Endothelial cell of umbilical vein (primary cell): ENCODE data around the gene CYSLTR2. TPM values are rescaled to one million over a fixed set of nuclear protein-coding genes. Genes with fewer than 3 reads are reported as not detected.
A peak's percentile ranks its signal among the peaks of the same experiment; 100 is the strongest.

Experiments used
- BruUV-seq: library from RNA; stranded (reverse); fragments of 400-500 nt; replicated peaks from 2 replicates; lab custom pipeline; 2021; lab: Mats Ljungman, UMichigan
- CTCF ChIA-PET: fragments of 300-600, 350-600 bp; sonication (Branson Sonifier 250); formaldehyde crosslinking; loops from one replicate; lab custom pipeline; 2021; ENCODE audit warnings: antibody characterized with exemption, inconsistent platforms; lab: Charles Lee
- POLR2A ChIA-PET: fragments of 300-600, 350-600 bp; sonication (Branson Sonifier 250); formaldehyde crosslinking; loops from one replicate; lab custom pipeline; 2021; ENCODE audit warnings: antibody characterized with exemption, inconsistent platforms; lab: Charles Lee
- DNase-seq: peaks from one replicate; pipeline ENCODE4 v3.0.0-alpha.2; 2011; ENCODE audit warnings: low read depth, low spot score
- FAIRE-seq: peaks from 2 replicates; lab custom pipeline; 2011; peaks lifted over from hg19 to GRCh38; lab: Jason Lieb, UNC
- H2AFZ ChIP-seq: 2 replicates; pipeline ENCODE4 v1.6.0; 2012; ENCODE audit warnings: low read depth, low read length, control low read depth, inconsistent platforms
- H3K27ac ChIP-seq: 2 replicates; pipeline ENCODE4 v1.5.1; 2011; ENCODE audit warnings: low read depth, mild to moderate bottlenecking, control low read depth, low read length, moderate library complexity; ENCODE audit not compliant: insufficient read depth
- H3K27me3 ChIP-seq, 2 experiments: 2 replicates each; pipeline versions ENCODE4 v1.6.0 to v1.6.1; 2011; ENCODE audit warnings: low read length in 2 of 2, mixed read lengths in 1 of 2; ENCODE audit not compliant: control insufficient read depth in 2 of 2, insufficient read depth in 2 of 2
- H3K36me3 ChIP-seq, 2 experiments: 2 replicates in 1 of 2; 3 replicates in 1 of 2; pipeline ENCODE4 v1.5.1; 2011; ENCODE audit warnings: low read length in 2 of 2, mild to moderate bottlenecking in 1 of 2, moderate library complexity in 1 of 2; ENCODE audit not compliant: control insufficient read depth in 2 of 2, insufficient read depth in 2 of 2; ENCODE audit errors: extremely low read depth in 1 of 2
- H3K4me1 ChIP-seq: 3 replicates; pipeline ENCODE4 v1.5.1; 2011; ENCODE audit warnings: mild to moderate bottlenecking, low read length; ENCODE audit not compliant: control insufficient read depth, insufficient read depth; ENCODE audit errors: extremely low read depth
- H3K4me2 ChIP-seq: 2 replicates; pipeline ENCODE4 v1.6.1; 2011; ENCODE audit warnings: low read length, control low read depth, mixed read lengths; ENCODE audit not compliant: insufficient read depth
- H3K4me3 ChIP-seq, 3 experiments: fragments of 200-600 bp in 1 of 3; sonication (generic), shearing (Covaris generic) in 1 of 3; replicated peaks in 1 of 3; 2 replicates each; pipeline ENCODE4 v1.5.1; 2011 to 2016; ENCODE audit warnings: control low read depth in 3 of 3, low read length in 3 of 3, mild to moderate bottlenecking in 2 of 3, inconsistent platforms in 1 of 3, low read depth in 1 of 3, moderate library complexity in 1 of 3; ENCODE audit not compliant: insufficient read depth in 1 of 3
- H3K79me2 ChIP-seq: 2 replicates; pipeline ENCODE4 v1.6.0; 2012; ENCODE audit warnings: low read length, inconsistent platforms; ENCODE audit not compliant: control insufficient read depth, insufficient read depth
- H3K9ac ChIP-seq: replicated peaks from 2 replicates; pipeline ENCODE3; 2011; ENCODE audit warnings: low read length, control low read depth; ENCODE audit not compliant: insufficient read depth; ENCODE audit errors: extremely low read depth
- H3K9me1 ChIP-seq: replicated peaks from 3 replicates; pipeline ENCODE4 v1.6.0; 2011; ENCODE audit warnings: mild to moderate bottlenecking, low read length; ENCODE audit not compliant: control insufficient read depth, insufficient read depth; ENCODE audit errors: extremely low read depth
- H3K9me3 ChIP-seq: replicated peaks from 2 replicates; pipeline ENCODE4 v1.5.1; 2012; ENCODE audit warnings: low read length, inconsistent platforms; ENCODE audit not compliant: control insufficient read depth, insufficient read depth
- H4K20me1 ChIP-seq: replicated peaks from 2 replicates; pipeline ENCODE3; 2011; ENCODE audit warnings: mild to moderate bottlenecking, low read length; ENCODE audit not compliant: control insufficient read depth, insufficient read depth; ENCODE audit errors: extremely low read depth
- EZH2 ChIP-seq: IDR thresholded peaks from 2 replicates; pipeline ENCODE4 v1.6.1; 2012; ENCODE audit warnings: borderline replicate concordance, low read depth, mild to moderate bottlenecking, moderate library complexity, low read length, inconsistent platforms; ENCODE audit not compliant: severe bottlenecking
- FOS ChIP-seq: IDR thresholded peaks from 2 replicates; pipeline ENCODE4 v1.6.1; 2011; ENCODE audit warnings: mild to moderate bottlenecking, low read length, moderate library complexity, borderline replicate concordance; ENCODE audit not compliant: insufficient read depth
- GATA2 ChIP-seq: IDR thresholded peaks from 2 replicates; pipeline ENCODE4 v1.7.0; 2011; ENCODE audit warnings: low read depth, mild to moderate bottlenecking, moderate library complexity, mixed read lengths, low read length; ENCODE audit not compliant: insufficient read length, insufficient read depth
- JUN ChIP-seq: IDR thresholded peaks from 2 replicates; pipeline ENCODE4 v1.6.1; 2011; ENCODE audit warnings: borderline replicate concordance, low read depth; ENCODE audit not compliant: insufficient read length, insufficient read depth
- MYC ChIP-seq: IDR thresholded peaks from one replicate; pipeline ENCODE4 v1.6.1; 2011; ENCODE audit warnings: mild to moderate bottlenecking, low read depth, low read length
- POLR2A ChIP-seq: IDR thresholded peaks from 2 replicates; pipeline ENCODE4 v1.6.1; 2012; ENCODE audit warnings: low read depth, mild to moderate bottlenecking, control low read depth, low read length
- POLR2AphosphoS5 ChIP-seq: IDR thresholded peaks from 2 replicates; pipeline ENCODE4 v1.6.1; 2012; ENCODE audit warnings: low read depth, mild to moderate bottlenecking, control low read depth, low read length, moderate library complexity; ENCODE audit not compliant: insufficient read depth
- dilution Hi-C: fragments of 300-500 bp; cut with MboI; formaldehyde crosslinking; loops from one replicate; pipeline ENCODE4 v1.15.0; 2019; ENCODE audit warnings: low sequenced_read_pairs; ENCODE audit not compliant: extremely low pct_ligation_motif_present
- intact Hi-C: fragments of 100-400 bp; cut with micrococcal nuclease; formaldehyde crosslinking; loops from one replicate; pipeline ENCODE4 v1.10.0; 2022
- polyA plus RNA-seq, 4 experiments: library from polyadenylated mRNA; depleted of rRNA in 3 of 4; stranded (reverse) in 3 of 4; unstranded in 1 of 4; fragments of >200 nt; gene quantifications; 2 replicates each; pipeline versions ENCODE4 v1.2.1 to v1.2.3, GENCODE V29; 2011 to 2012; ENCODE audit warnings: missing spikeins in 1 of 4
- total RNA-seq: library from RNA; stranded (reverse); gene quantifications from 2 replicates; pipeline ENCODE4 v1.2.3, GENCODE V29; 2021
- TF ChIP-seq, protein P1 (sequence below): IDR thresholded peaks from 2 replicates; pipeline ENCODE4 v1.6.1; 2011; ENCODE audit not compliant: insufficient read depth, insufficient read length
- TF ChIP-seq, protein P2 (sequence below), 2 donors: IDR thresholded peaks; 1 replicate in 1 of 2; 2 replicates in 1 of 2; pipeline ENCODE4 v1.5.1; 2011; ENCODE audit warnings: low read length in 2 of 2, mild to moderate bottlenecking in 2 of 2, moderate library complexity in 2 of 2, control low read depth in 1 of 2, inconsistent platforms in 1 of 2, low read depth in 1 of 2; ENCODE audit not compliant: insufficient read depth in 1 of 2; ENCODE audit errors: extremely low read depth in 1 of 2

CYSLTR2 gene
- total and polyA plus RNA-seq, 2 donors (not counting 3 experiments of a cell fraction or from before 2014, with no cell fraction given): 0.10 to 0.31 TPM

DNA sequence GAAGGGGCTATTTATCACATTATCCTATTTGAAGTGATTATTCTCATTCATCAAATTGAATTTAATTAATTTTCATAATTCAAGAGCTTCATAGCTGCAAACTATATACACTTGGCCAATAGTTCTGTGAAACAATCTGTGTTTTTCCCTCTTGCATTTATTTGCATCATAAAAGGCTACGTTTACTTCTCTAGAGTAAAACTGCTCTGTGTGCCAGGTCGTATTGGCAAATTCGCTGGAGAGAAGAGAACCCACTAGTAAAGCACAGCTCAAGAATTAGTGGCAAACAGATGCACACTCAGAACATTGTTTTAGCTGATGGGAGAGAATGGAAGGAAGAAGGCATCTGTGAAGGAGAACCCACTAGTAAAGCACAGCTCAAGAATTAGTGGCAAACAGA lies 81.8 kb downstream of the CYSLTR2 start:
- no peak overlapping the region for H3K9ac ChIP-seq
- CTCF ChIA-PET: interaction anchor here (1.0 to 1.8 kb wide), 3 partner anchors 8 to 156 kb away, joined by 3 to 6 read pairs (median 4); no protein-coding TSS in a partner anchor
- H3K4me2 ChIP-seq: no peak overlapping the region
- H3K27ac ChIP-seq: no peak overlapping the region
- H3K27me3 ChIP-seq: peaks cover 6 to 13% of the 10 kb centered on the region in 2 experiments
- no peaks in the 10 kb centered on the region for H3K36me3 ChIP-seq
- no peak overlapping the region for H3K4me3 ChIP-seq
- POLR2A ChIA-PET: no interaction called here
- no TSS peak for BruUV-seq
- DNase-seq (no peak), FAIRE-seq (peak; percentile 42)
- intact Hi-C loops: no loop called here
- H3K79me2 ChIP-seq: no peaks in the 10 kb centered on the region
- dilution Hi-C loops: no loop called here
- no peaks in the 10 kb centered on the region for H3K4me1 ChIP-seq
- no peaks in the 10 kb centered on the region for H4K20me1 ChIP-seq
- TF ChIP-seq, protein P1, sequence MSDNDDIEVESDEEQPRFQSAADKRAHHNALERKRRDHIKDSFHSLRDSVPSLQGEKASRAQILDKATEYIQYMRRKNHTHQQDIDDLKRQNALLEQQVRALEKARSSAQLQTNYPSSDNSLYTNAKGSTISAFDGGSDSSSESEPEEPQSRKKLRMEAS: no peak
- TF ChIP-seq, protein P2, sequence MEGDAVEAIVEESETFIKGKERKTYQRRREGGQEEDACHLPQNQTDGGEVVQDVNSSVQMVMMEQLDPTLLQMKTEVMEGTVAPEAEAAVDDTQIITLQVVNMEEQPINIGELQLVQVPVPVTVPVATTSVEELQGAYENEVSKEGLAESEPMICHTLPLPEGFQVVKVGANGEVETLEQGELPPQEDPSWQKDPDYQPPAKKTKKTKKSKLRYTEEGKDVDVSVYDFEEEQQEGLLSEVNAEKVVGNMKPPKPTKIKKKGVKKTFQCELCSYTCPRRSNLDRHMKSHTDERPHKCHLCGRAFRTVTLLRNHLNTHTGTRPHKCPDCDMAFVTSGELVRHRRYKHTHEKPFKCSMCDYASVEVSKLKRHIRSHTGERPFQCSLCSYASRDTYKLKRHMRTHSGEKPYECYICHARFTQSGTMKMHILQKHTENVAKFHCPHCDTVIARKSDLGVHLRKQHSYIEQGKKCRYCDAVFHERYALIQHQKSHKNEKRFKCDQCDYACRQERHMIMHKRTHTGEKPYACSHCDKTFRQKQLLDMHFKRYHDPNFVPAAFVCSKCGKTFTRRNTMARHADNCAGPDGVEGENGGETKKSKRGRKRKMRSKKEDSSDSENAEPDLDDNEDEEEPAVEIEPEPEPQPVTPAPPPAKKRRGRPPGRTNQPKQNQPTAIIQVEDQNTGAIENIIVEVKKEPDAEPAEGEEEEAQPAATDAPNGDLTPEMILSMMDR (IDR thresholded peaks at IDR 0.05; ENCODE audit: extremely low read depth in 1 of 2, insufficient read depth in 1 of 2, low read depth in 1 of 2, low read length in 2 of 2): no peak
- TF ChIP-seq POLR2A: no peak
- TF ChIP-seq GATA2: no peak
- H3K9me1 ChIP-seq: no peaks in the 10 kb centered on the region
- no peak overlapping the region for H2AFZ ChIP-seq
- no peaks in the 10 kb centered on the region for H3K9me3 ChIP-seq

DNA sequence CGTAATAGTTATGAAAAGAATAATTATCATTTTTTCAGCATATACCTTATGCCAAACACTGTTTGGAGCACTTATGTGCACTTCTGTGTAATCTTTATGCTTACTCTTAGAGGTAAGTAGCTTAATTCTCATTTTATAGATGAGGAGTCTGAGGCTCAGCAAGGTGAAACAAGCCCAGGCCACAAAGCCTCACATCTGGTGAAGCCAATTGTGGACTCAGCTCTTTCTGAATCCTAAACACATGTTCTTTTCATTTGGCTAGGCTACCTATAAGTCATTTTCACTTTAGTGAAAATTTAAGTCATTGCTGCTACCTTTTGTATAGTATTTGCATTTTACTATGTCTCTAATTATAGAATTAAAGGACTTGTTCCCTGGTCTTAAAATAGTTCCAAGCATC lies 84.0 kb downstream of the CYSLTR2 start:
- POLR2A ChIA-PET: no interaction called here
- H3K9ac ChIP-seq: no peak overlapping the region
- H3K79me2 ChIP-seq: no peaks in the 10 kb centered on the region
- H3K27ac ChIP-seq: no peak overlapping the region
- H2AFZ ChIP-seq: no peak overlapping the region
- intact Hi-C loops (no loop called here), dilution Hi-C loops (no loop called here)
- BruUV-seq: no TSS peak
- no peak for DNase-seq
- no peak overlapping the region for H3K4me3 ChIP-seq
- H3K4me2 ChIP-seq: no peak overlapping the region
- no peaks in the 10 kb centered on the region for H3K36me3 ChIP-seq
- H3K4me1 ChIP-seq: no peaks in the 10 kb centered on the region
- CTCF ChIA-PET: interaction anchor here (1.7 kb wide), 1 partner anchor 404 kb away, joined by 4 read pairs; no protein-coding TSS in a partner anchor
- H3K9me1 ChIP-seq: no peaks in the 10 kb centered on the region
- no peaks in the 10 kb centered on the region for H3K9me3 ChIP-seq
- no peak for FAIRE-seq
- H3K27me3 ChIP-seq: peaks cover 4 to 10% of the 10 kb centered on the region in 2 experiments
- TF ChIP-seq EZH2 (no peak), POLR2AphosphoS5 (no peak), FOS (no peak), MYC (no peak), POLR2A (no peak), GATA2 (no peak), JUN (no peak)
- TF ChIP-seq, protein P1: no peak
- TF ChIP-seq, protein P2 (IDR thresholded peaks at IDR 0.05; ENCODE audit: extremely low read depth in 1 of 2, insufficient read depth in 1 of 2, low read depth in 1 of 2, low read length in 2 of 2): no peak
- H4K20me1 ChIP-seq: no peaks in the 10 kb centered on the region
